ENCODE measurements around the gene MYO16. TPM values are rescaled to one million over a fixed set of nuclear protein-coding genes. Genes with fewer than 3 reads are reported as not detected.
"Not testable (repeated sequence)": the region's sequence is repeated elsewhere in the genome, so short reads cannot be mapped to it uniquely, and the experiment has no call there.

The MYO16 gene
- total RNA-seq, 1 donor: not detected

- DNase-seq (ENCODE audit: insufficient read length, low spot score, missing footprints): no peak
- Histone ChIP-seq H3K27ac (ENCODE audit: low read depth, low read length) (no peak overlapping the region), H4K20me1 (ENCODE audit: insufficient read depth, low read length) (no peaks in the 10 kb centered on the region), H3K9me3 (ENCODE audit: low read depth, low read length) (no peaks in the 10 kb centered on the region), H3K36me3 (ENCODE audit: insufficient read depth, low read length) (no peaks in the 10 kb centered on the region), H3K4me1 (ENCODE audit: insufficient read depth, low read length) (no peaks in the 10 kb centered on the region), H3K79me2 (ENCODE audit: insufficient read depth, low read length) (no peaks in the 10 kb centered on the region), H3K4me2 (ENCODE audit: insufficient read depth, low read length) (no peak overlapping the region), H3K4me3 (ENCODE audit: insufficient read depth, low read length) (no peak overlapping the region), H2AFZ (ENCODE audit: low read length) (no peak overlapping the region), H3K27me3 (ENCODE audit: insufficient read depth, low read length) (no peaks in the 10 kb centered on the region)
- no peak for TF ChIP-seq CTCF (IDR thresholded peaks at IDR 0.05; ENCODE audit: extremely low read depth, low read depth, low read length)
Observed at GRCh38 chr13:108984251-108984920, 355.0 kb downstream of the MYO16 start.

- Histone ChIP-seq H4K20me1 (ENCODE audit: insufficient read depth, low read length) (no peaks in the 10 kb centered on the region), H2AFZ (ENCODE audit: low read length) (no peak overlapping the region), H3K79me2 (ENCODE audit: insufficient read depth, low read length) (no peaks in the 10 kb centered on the region), H3K36me3 (ENCODE audit: insufficient read depth, low read length) (no peaks in the 10 kb centered on the region), H3K4me3 (ENCODE audit: insufficient read depth, low read length) (no peak overlapping the region), H3K27me3 (ENCODE audit: insufficient read depth, low read length) (no peaks in the 10 kb centered on the region), H3K27ac (ENCODE audit: low read depth, low read length) (no peak overlapping the region), H3K9me3 (ENCODE audit: low read depth, low read length) (no peaks in the 10 kb centered on the region), H3K4me2 (ENCODE audit: insufficient read depth, low read length) (no peak overlapping the region), H3K4me1 (ENCODE audit: insufficient read depth, low read length) (no peaks in the 10 kb centered on the region)
- DNase-seq (ENCODE audit: insufficient read length, low spot score, missing footprints): no peak
- no peak for TF ChIP-seq CTCF (IDR thresholded peaks at IDR 0.05; ENCODE audit: extremely low read depth, low read depth, low read length)
Observed at GRCh38 chr13:108985166-108985565, 355.8 kb downstream of the MYO16 start.

GRCh38 chr13:108987517-108987916 is 358.1 kb downstream of the MYO16 start:
- no peaks in the 10 kb centered on the region for H3K9me3 ChIP-seq (ENCODE audit: low read depth, low read length)
- DNase-seq (ENCODE audit: insufficient read length, low spot score, missing footprints): no peak
- H3K36me3 ChIP-seq (ENCODE audit: insufficient read depth, low read length): no peaks in the 10 kb centered on the region
- H3K27ac ChIP-seq (ENCODE audit: low read depth, low read length): no peak overlapping the region
- TF ChIP-seq CTCF (IDR thresholded peaks at IDR 0.05; ENCODE audit: extremely low read depth, low read depth, low read length): no peak
- H2AFZ ChIP-seq (ENCODE audit: low read length): no peak overlapping the region
- no peak overlapping the region for H3K4me3 ChIP-seq (ENCODE audit: insufficient read depth, low read length)
- H3K27me3 ChIP-seq (ENCODE audit: insufficient read depth, low read length): no peaks in the 10 kb centered on the region
- no peak overlapping the region for H3K4me2 ChIP-seq (ENCODE audit: insufficient read depth, low read length)
- no peaks in the 10 kb centered on the region for H3K79me2 ChIP-seq (ENCODE audit: insufficient read depth, low read length)
- no peaks in the 10 kb centered on the region for H3K4me1 ChIP-seq (ENCODE audit: insufficient read depth, low read length)
- H4K20me1 ChIP-seq (ENCODE audit: insufficient read depth, low read length): no peaks in the 10 kb centered on the region

- H4K20me1 ChIP-seq (ENCODE audit: insufficient read depth, low read length): no peaks in the 10 kb centered on the region
- no peak for DNase-seq (ENCODE audit: insufficient read length, low spot score, missing footprints)
- H3K79me2 ChIP-seq (ENCODE audit: insufficient read depth, low read length): no peaks in the 10 kb centered on the region
- H2AFZ ChIP-seq (ENCODE audit: low read length): no peak overlapping the region
- no peaks in the 10 kb centered on the region for H3K27me3 ChIP-seq (ENCODE audit: insufficient read depth, low read length)
- H3K27ac ChIP-seq (ENCODE audit: low read depth, low read length): no peak overlapping the region
- H3K4me3 ChIP-seq (ENCODE audit: insufficient read depth, low read length): no peak overlapping the region
- no peak overlapping the region for H3K4me2 ChIP-seq (ENCODE audit: insufficient read depth, low read length)
- no peaks in the 10 kb centered on the region for H3K9me3 ChIP-seq (ENCODE audit: low read depth, low read length)
- no peaks in the 10 kb centered on the region for H3K36me3 ChIP-seq (ENCODE audit: insufficient read depth, low read length)
- no peaks in the 10 kb centered on the region for H3K4me1 ChIP-seq (ENCODE audit: insufficient read depth, low read length)
- TF ChIP-seq CTCF (IDR thresholded peaks at IDR 0.05; ENCODE audit: extremely low read depth, low read depth, low read length): no peak
Observed at GRCh38 chr13:108987944-108988343, 358.5 kb downstream of the MYO16 start.

GRCh38 chr13:108991416-108991815 is 362.0 kb downstream of the MYO16 start:
- H3K27me3 ChIP-seq (ENCODE audit: insufficient read depth, low read length); H3K9me3 ChIP-seq (ENCODE audit: low read depth, low read length); H3K4me1 ChIP-seq (ENCODE audit: insufficient read depth, low read length); H3K4me3 ChIP-seq (ENCODE audit: insufficient read depth, low read length); H3K79me2 ChIP-seq (ENCODE audit: insufficient read depth, low read length); H3K27ac ChIP-seq (ENCODE audit: low read depth, low read length); H3K4me2 ChIP-seq (ENCODE audit: insufficient read depth, low read length); H2AFZ ChIP-seq (ENCODE audit: low read length); DNase-seq (ENCODE audit: insufficient read length, low spot score, missing footprints); H3K36me3 ChIP-seq (ENCODE audit: insufficient read depth, low read length); H4K20me1 ChIP-seq (ENCODE audit: insufficient read depth, low read length): not testable (repeated sequence)

All from osteoblast (primary cell).